ENCODE data around the gene KIRREL3. TPM values are rescaled to one million over a fixed set of nuclear protein-coding genes. Genes with fewer than 3 reads are reported as not detected.

KIRREL3 gene
- total RNA-seq, 2 donors from 2014 or later: 1.2 to 1.3 TPM

- DNase-seq (no peak), ATAC-seq (no peak)
- intact Hi-C loops (cut with DNase I, micrococcal nuclease): no loop called here
Observed at GRCh38 chr11:126927623-126928022, 72.9 kb downstream of the KIRREL3 start.

- intact Hi-C loops (cut with DNase I, micrococcal nuclease): no loop called here
- no peak for DNase-seq
- no peak for ATAC-seq
Observed at GRCh38 chr11:126926376-126926791, 74.2 kb downstream of the KIRREL3 start.

- ATAC-seq: no peak
Observed at GRCh38 chr11:126925321-126926093, 75.1 kb downstream of the KIRREL3 start.

GRCh38 chr11:126924376-126925040 is 76.1 kb downstream of the KIRREL3 start:
- no peak for ATAC-seq
- DNase-seq: no peak
- intact Hi-C loops (cut with DNase I, micrococcal nuclease): no loop called here

More at GRCh38 chr11:126925321-126926093, 75.1 kb downstream of the KIRREL3 start:
- intact Hi-C loops (cut with DNase I, micrococcal nuclease): no loop called here
- no peak for DNase-seq

GRCh38 chr11:126920833-126921232 is 79.7 kb downstream of the KIRREL3 start:
- DNase-seq (no peak), ATAC-seq (no peak)
- intact Hi-C loops (cut with DNase I, micrococcal nuclease): no loop called here

GRCh38 chr11:126919147-126919823 is 81.3 kb downstream of the KIRREL3 start:
- ATAC-seq (no peak), DNase-seq (no peak)
- intact Hi-C loops (cut with DNase I, micrococcal nuclease): no loop called here

DNA sequence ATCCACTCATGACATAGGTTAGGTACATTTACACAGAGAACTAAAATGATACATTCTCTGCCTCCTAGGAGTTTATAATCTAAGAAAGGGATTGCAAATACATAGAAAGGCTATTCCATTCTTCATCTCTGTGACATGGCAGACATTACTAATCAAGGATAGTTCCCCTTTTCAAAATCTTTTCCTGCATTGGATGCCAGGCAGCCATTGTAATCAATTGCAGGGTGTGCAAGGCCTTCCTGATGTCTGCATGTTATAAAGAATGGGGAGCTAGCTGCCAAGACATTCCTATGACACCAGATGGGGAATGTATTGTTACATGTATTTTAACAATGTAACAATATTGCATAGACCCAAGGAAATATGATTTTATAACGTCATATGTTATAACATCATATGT is 82.0 kb downstream of the KIRREL3 start:
- DNase-seq: no peak
- ATAC-seq: no peak
- intact Hi-C loops (cut with DNase I, micrococcal nuclease): no loop called here

DNA sequence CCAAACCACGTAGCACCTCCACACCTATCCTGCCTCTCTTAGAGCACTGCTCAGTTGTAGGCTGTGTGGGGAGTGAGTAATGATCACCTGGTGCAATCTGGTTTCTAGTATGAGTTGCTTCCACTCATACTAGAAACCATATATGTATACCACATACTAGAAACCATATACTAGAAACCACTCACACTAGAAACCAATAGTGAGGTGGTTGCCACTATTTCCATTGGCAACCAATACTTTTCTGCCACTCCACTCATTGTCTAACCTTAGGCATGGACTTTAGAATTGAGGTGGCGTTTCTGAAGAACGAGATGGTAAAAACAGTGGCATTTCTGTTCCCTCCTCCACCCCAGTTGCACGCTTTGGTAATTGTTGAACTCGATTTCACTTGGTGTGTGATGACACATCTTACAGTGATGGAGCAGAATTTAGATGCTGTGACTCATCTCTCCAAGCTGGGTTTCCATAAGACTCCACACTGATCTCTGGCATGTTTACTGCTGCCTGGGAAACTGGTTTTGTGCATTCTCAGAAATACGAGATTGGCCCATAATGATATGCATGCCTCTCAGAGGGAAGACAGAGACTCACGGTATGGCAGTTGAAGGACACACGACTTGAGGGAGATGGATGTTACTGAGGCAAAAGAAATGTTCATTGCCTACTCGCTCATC is 82.9 kb downstream of the KIRREL3 start:
- DNase-seq: no peak
- no peak for ATAC-seq
- intact Hi-C loops (cut with DNase I, micrococcal nuclease): no loop called here

- no peak for ATAC-seq
- intact Hi-C loops (cut with DNase I, micrococcal nuclease): no loop called here
- no peak for DNase-seq
Observed at GRCh38 chr11:126915430-126915829, 85.1 kb downstream of the KIRREL3 start.

GRCh38 chr11:126914941-126915340 is 85.6 kb downstream of the KIRREL3 start:
- intact Hi-C loops (cut with DNase I, micrococcal nuclease): no loop called here
- DNase-seq (no peak), ATAC-seq (no peak)

- no peak for DNase-seq
- no peak for ATAC-seq
- intact Hi-C loops (cut with DNase I, micrococcal nuclease): no loop called here
Observed at GRCh38 chr11:126914166-126914565, 86.4 kb downstream of the KIRREL3 start.

GRCh38 chr11:126904520-126904919 is 96.0 kb downstream of the KIRREL3 start:
- intact Hi-C loops (cut with DNase I, micrococcal nuclease): no loop called here
- no peak for DNase-seq
- no peak for ATAC-seq

- intact Hi-C loops (cut with DNase I, micrococcal nuclease): no loop called here
- DNase-seq: no peak
- ATAC-seq: peak; percentile 68
Observed at GRCh38 chr11:126901783-126902182, 98.8 kb downstream of the KIRREL3 start.

- DNase-seq: no peak
- no peak for ATAC-seq
- intact Hi-C loops (cut with DNase I, micrococcal nuclease): no loop called here
Observed at GRCh38 chr11:126899961-126900748, 100.4 kb downstream of the KIRREL3 start.

GRCh38 chr11:126898802-126899201 is 101.8 kb downstream of the KIRREL3 start:
- intact Hi-C loops (cut with DNase I, micrococcal nuclease): no loop called here
- no peak for DNase-seq
- ATAC-seq: no peak

DNA sequence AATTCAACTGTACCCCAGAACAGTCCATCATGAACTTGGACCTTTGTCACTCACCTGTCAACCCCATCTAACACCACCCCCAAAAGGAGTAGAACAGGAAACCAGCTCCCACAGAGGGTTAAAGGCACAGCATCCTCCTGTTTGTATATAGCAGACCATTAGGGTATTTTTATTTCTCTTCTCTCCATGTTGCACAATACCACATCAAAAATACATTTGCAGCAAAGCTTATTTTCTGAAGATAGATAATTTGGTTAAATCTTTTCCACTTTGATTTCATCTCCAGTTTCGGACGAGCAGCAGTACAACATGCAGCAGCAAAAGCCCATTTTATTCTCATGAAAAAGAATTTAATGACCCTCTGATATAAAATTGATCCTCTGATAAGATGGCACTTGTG is 103.1 kb downstream of the KIRREL3 start:
- no peak for DNase-seq
- intact Hi-C loops (cut with DNase I, micrococcal nuclease): no loop called here
- ATAC-seq: no peak

GRCh38 chr11:126896025-126896424 is 104.5 kb downstream of the KIRREL3 start:
- ATAC-seq: no peak
- DNase-seq: no peak
- intact Hi-C loops (cut with DNase I, micrococcal nuclease): no loop called here

- ATAC-seq: no peak
- DNase-seq: no peak
- intact Hi-C loops (cut with DNase I, micrococcal nuclease): no loop called here
Observed at GRCh38 chr11:126893796-126894195, 106.8 kb downstream of the KIRREL3 start.

DNA sequence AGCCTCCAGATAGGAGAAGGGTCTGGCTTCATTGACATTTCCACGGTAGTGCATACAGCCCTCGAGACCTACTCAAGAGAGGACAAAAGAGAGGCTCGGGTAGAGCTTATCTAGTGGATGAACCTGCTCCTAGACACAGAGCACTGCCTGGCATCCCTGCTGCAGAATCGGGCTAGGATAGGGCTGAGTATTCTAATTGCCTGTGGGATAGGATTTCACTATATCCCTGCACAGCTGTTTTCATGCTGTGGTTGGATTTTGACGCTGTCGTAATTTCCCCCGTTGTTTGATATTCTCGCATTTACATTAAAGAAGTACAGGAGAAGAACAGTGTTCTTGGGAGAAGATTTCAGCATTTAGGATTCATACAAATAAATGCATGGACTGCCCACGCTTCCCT is 107.8 kb downstream of the KIRREL3 start:
- DNase-seq: no peak
- intact Hi-C loops (cut with DNase I, micrococcal nuclease): no loop called here
- no peak for ATAC-seq

All from left colon (tissue), 2 donors.